Measurements from ENCODE around the gene AGMO.

The AGMO gene

DNA sequence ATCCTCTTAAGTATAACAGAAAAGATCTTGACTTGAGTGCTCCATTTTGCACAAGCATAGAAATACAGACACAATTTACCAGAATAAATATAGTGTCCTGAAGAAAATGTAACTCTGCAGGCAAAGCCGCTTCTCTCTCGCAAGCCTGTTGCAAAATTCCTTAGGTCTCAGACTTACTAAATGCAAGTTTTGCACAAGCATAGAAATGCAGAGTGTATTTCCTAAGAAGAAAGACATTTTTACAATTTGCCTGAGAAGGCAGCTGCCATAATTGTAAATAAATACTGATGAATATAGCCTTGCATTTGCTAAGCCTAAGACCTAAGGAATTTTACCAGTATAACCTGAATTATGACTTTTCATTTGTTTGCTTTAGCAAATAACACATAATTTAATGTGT lies 67.1 kb downstream of the AGMO start:
- no peak for DNase-seq

DNA sequence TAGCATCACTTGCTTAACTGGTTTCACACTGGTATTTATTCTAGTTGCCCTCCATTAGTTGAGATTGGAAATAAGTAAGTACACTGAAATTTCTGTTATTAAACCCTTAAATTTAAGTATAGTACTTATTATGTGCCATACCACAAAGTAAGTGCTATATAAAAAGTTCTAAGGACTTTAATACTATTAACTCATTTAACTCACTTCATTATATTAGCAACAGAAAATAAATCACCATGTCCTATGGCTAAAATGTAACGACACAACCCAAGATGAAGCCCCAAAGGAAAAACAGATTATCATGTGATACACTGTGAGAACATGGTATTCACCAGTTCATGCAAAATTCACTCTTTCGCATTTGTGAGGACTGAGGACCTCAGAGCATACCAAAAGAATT lies 70.5 kb downstream of the AGMO start:
- no peak for DNase-seq

DNA sequence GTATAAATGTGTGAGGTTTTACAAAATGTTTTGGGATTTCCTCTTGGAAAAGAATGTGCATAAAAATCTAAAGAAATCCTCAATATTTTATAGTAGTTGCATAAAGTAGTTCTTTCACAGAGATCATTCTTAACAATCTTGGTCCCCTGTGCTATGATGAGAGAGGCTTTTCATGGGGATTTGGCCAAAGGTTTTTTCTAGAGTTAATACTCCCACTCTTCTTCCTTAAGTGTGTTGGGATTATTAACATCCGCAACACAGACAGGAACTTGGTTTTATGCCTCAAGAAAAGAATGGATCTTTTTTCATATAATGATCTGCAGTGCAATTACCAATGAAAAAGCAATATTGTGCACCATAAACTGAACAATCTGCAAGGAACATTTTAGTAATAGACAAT lies 71.5 kb downstream of the AGMO start:
- no peak for DNase-seq

DNA sequence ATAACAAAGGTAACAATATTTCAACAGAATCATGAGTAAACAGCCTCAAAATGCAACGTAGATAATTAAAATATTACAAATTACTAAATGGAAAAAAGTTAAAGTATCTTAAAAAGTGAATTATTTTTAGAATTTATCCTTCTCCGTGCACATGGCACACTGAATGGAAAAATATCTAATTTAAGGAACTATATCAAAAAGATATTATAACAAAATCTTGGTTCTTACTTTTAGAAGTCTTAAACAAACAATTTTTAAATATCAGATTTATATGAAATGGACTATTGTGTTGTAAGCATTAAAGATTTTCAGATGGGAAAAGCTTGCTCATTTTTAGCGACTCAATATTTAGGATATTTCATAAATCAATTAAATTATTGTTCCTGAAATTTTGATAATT lies 72.0 kb downstream of the AGMO start:
- DNase-seq = no peak

DNA sequence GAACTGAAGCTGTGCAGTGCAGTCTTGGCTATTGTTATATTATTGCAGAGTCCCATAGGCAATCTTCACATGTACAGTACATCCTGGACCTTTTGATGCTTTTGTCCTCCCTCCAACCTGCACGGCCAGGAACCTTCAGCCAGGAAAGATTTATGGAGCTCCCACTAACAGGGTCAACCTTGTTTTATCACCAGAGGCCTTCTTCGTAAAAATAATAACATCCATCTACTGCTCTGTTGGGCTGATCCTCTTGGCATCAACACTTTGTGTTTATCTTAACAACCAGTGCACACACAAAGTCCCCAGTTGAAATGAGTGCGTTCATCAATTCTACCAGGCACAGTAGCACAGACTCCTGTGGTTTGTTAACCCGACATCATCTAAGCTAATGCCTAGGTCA lies 72.4 kb downstream of the AGMO start:
- no peak for DNase-seq

DNA sequence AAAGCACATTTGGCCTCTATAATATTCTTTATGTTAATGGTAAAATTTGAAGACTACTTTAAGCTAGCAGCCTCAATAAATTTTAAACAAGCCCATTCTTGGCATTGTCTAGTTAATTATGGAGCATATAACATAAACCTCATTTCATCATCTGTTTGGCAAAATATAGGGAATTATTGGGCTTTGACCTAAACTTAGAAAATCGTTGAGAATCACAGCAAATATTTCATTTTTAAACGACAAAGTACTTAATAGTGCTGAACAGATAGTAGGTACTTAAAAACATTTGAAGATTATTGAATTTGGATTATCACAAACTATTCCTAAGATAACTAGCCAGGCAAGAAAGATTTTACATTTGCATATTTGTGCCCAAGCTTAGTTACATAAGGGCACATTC lies 73.4 kb downstream of the AGMO start:
- no peak for DNase-seq

DNA sequence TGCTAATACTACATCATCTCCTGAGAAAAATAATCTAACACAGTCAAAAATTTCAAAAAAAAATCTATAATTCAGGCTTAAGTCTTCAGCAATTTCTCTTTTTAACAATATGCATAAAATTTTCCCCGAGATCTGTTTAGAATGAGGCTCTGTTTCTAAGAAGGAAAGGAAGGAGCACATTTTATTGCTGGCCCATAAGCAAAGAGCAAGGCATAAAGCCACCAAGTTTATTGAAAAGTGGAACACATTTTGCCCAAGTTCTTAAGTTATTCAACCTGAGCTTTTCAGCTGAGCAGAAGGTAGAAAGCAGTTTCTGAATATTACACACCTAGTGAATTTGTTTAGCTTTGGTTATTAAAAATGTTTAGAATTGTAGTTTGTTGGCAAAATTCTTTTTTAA lies 73.9 kb downstream of the AGMO start:
- DNase-seq = no peak

DNA sequence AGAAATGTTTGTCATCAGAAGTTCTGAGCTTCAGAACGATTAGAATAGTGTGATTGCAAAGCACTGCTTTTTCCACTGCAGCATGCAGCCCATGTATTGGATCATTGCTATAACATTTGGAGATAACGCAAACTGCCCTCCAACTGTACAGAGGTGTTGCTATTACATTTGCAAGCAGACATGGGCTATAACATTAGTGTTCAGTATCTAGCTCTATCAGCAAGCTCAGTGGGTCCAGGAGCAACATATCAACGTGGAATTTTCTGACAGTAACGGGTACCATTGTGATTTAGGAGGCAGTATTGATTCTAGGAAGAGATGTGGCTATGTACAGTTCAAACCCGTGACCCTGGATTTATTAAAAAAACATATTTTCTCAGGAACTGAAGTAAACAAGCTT lies 75.8 kb downstream of the AGMO start:
- no peak for DNase-seq

DNA sequence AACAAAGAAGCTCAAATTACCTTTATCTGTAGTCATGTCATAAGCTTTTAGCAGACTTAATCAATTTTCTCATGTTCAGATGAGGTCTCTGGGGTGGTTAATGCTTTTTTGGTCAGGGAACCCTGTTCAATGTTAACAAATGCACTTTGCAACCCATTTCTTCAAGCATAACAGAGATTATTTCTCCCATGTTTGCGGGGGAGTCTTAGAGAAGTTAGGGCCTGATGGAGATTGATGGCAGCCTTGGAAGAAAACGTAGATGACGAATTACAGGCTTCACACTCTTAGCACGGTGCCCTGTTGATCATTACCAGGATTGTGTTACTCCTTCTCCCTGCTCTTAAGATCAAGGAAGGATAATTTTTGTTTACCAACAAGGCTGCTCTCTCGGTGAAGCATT lies 76.4 kb downstream of the AGMO start:
- no peak for DNase-seq

DNA sequence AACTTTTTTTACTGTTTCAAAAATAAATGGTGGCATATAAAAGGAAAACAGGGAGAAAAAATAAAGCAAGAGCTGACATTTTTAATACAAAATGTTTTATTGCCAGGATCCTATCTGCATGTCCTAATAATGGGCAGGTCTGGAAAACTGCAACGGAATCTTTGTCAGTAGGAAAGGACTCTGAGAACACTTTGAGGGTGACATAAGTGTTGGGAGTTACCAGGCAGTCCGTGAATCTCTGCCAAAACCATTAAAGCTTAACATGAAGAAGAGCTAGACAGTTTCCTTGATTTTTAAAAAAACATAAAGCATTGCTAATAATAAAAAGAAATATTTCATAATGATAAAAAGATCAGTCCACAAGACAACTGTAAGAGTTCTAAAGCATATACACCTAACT lies 80.7 kb downstream of the AGMO start:
- DNase-seq = no peak

DNA sequence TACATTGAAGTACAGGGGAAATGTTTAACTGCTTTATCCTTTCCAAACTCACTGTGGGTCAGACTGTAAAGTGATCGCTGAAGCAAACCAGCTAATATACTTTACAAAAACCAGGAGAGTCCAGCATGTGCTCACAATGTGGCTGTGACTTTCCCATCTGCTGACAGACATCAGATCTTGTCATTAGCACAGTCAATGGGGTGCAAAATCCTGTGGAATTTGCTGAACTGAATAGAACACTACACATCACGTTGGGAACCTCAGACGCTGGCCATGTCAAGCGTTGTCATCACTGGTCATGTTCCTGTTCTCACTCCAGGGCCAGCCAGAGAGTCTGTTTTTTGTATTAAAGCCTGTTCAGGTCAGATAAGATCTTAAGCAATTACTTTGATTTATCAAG lies 83.4 kb downstream of the AGMO start:
- no peak for DNase-seq

DNA sequence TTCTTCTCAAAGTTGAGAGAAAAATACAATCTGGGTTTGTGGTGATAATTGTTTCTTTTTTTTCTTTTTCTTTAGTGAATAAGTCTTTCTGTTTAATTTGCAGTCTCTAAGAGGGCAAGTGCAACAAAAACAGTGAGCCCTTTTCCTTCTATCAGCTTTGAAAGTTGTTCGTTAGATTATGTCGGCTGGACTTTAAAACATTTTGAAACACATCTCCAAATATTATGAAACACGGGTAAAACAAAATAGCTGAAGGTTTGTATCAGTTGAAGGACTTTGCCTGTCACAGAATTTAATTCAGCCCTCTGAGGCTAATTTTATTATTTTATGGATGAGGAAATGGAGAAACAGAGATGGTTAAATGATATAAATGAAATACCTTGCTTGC lies 85.3 kb downstream of the AGMO start:
- no peak for DNase-seq

DNA sequence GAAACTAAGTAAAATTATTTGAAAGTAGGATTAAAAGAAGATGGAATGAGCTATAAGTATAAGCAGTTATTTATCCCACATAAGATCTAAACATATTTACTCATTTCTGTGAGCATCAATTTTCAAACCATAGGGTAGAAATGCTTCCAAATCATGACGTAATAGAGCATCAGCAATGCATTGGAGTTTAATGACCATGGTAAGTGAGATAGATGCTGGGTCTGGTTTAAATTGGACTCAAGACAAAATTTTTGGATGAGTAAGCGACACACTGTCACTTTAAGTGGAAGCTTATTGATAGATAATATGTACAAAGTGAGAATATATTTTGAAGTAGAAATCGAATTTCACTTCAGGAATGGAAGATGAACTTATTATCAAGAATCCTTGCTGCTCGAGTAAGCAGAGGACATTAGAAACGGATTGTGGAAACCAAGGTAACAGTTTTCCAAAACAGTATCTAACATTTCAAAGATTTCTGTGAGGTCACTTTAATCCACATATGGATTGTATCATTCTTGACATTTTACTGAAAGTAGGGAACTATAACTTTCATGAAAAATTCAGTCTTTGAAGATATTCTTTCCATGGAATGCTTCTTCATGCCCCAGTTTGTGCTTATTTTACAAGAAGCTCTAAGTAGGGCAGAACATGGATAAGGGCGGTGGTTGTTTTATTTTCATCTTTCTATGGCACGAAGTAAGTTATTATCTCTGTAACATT lies 85.8 kb downstream of the AGMO start:
- no peak for DNase-seq

DNA sequence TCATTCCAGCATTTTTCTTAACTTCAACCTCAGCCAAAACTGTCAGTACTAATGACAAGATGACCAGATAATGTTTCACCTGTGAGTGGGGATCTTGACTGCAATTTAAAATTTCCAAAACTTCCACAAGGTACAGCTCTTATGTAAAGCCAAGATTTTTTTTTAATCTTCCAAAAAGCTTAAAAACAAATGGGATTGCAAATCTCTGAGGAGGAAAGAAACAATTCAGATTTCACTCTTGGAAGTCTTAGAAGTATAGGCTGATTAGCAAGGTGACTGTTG lies 90.2 kb downstream of the AGMO start:
- DNase-seq = no peak

DNA sequence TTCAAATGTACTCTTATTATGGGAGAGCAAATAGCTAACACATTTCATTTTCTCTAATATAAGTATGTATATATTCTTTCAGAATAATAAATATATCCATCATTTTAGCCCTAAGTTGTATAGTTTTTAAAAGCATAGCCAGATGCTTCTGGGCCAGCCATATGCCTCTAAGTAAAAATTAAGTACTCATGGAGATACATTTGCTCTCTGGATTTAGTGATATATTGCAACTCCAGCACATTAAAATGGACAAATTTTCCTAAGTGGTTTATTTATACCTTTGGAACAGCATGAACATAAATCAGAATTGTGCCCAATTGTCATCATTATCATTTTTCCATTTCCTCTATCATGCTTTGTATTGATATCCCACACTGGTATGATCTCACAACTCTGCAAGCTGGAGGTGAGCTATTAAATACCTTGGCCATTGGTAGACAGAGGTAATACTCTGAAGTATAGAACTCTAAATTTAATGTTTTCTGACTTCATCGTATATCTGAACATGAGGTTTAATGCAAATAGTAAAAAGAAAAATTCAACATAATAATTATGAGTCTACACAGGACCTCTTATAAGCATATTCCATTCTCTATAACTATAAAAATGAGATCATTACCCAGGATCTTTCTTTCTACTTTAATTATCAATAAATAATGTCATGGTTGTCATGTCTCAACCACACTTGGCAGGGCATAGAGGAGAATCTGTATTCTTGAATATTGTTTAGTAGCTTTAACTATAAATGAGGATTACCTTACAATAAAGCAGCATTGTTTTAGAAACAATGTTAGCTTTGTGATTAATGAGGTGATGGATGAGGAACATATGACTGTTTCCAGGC lies 90.8 kb downstream of the AGMO start:
- no peak for DNase-seq

DNA sequence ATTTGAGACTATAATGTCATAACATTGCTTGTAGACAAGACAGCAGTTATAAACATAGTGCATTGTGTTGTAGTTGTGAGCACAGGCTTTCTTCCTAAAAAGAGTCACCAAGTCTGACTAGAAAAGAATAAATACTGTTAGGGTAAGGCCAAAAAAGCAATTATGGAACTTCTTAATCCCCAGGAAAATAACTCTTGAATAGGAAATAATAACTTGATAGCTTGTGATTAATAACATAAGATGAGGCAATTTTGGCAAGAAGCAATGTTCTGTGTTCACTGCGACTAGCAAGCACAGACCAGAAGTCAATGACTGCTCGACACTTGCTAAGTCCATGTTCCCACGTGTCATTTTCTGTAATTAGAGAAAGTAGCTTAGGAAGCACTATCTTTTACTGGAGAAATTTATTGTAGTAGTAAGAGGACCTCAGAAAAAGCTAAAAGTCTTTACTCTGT lies 97.1 kb downstream of the AGMO start:
- DNase-seq = no peak

DNA sequence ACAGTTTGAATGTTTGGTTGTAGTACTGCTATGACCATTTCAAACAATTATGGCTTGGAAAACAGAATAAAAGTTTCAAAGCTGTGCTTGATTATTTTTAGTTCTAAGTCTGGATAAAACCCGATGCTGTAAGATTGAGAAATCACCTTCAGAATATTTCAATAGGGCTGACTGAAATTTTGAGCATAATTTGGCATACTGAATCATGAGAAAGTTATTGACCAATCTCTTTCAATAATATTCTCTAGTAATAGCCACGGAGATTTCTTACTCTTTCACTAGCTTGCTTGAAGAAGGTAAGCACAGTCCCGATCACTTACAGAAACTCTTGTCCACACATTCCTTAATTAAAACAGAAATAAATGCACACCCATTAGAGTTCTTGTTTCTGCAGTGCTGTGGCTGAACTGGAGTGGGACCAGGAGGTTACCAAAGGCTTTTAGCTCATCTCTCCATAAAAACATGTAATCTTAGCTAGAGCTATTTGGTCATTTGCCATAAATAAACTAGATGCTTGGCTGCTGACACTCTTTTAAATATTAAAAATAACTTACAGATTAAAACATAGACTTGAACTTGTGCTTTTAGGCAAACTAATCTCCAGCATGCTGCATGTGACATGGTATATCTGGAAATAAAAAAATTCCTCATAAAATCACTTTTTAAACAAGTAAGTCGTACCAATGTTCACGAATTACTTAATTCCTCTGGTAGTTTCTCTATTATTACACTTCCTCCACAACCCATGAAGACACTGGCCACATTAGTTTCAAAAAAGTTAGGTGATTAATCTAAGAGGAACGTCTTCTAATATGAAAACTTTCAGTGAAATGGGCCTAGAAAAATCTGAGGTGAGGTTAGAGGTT lies 97.8 kb downstream of the AGMO start:
- no peak for DNase-seq

DNA sequence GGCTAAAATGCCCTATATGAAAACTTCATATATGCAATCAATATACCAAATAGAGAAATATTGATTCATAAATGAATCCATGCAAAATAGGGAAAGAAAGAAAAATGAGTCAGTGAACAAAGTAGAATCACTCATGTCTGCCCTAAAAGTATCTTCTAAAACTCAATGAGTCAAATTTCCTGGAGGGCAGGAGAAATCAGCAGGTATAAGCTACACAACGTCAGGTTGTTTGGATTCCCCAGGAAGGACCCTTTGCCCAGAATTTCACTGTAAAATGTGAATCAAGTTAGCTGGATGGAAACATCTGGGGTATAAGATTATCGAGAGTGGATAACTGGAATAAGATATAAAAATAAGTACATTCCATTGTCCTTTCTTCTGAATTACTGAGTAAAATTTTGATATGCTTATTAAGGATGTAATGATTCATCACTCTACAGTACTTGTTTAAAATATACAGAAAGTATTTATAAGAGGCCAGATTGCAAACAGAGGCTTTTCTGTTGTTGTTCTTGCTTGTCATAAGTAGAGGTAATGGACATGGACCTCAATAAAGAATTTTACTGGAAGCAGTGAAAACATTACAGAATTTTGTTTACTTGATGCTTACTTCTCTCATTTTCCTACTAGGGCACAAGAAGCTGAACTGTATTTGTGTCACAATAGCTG lies 99.0 kb downstream of the AGMO start:
- DNase-seq = no peak

DNA sequence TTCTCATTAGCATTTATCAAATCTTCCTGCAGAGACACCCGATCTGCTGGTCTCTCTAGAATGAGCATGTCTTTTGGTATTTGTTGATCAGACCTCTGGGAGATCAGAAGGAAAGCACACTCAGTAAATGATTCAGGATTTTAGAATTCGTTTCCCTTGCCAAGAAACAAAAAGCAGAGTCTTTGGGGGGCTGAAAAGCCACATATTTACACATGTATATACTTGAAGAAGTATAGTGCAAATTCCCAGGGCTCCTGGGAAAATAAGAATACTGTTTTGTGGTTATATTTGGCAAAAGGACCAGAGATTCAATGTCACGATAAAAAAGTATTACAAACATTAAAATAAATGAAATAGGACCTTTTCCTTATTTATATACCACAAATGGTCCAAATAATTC lies 100.2 kb downstream of the AGMO start:
- no peak for DNase-seq

DNA sequence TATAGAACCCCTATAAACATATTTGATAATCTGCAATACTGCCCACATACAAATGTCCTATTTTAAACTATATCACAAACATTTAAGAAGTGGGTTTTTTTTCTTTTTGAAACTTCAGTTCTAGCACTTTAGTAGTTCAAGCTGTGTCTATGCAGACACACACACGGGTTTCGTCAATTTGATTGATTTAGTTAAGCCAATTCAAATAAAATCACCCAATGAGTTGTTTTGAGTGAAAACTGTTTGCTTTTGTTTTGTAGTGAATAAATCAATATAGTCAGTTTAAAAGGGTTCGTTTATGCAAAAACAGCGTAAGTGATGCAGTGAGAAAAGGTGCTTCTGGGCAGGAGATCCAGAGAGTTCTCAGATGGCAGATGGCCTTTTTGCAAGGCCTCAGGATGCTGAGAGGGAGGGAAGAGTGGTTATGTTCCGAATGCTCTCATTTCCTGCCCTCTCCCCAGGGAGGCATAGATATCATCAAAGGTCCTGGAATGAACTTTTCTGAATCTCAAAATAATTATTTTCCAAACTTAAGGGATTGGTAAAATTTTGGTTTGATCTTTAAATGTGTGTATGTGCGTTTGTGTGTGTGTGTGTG lies 102.7 kb downstream of the AGMO start:
- peak; percentile 42 for DNase-seq

DNA sequence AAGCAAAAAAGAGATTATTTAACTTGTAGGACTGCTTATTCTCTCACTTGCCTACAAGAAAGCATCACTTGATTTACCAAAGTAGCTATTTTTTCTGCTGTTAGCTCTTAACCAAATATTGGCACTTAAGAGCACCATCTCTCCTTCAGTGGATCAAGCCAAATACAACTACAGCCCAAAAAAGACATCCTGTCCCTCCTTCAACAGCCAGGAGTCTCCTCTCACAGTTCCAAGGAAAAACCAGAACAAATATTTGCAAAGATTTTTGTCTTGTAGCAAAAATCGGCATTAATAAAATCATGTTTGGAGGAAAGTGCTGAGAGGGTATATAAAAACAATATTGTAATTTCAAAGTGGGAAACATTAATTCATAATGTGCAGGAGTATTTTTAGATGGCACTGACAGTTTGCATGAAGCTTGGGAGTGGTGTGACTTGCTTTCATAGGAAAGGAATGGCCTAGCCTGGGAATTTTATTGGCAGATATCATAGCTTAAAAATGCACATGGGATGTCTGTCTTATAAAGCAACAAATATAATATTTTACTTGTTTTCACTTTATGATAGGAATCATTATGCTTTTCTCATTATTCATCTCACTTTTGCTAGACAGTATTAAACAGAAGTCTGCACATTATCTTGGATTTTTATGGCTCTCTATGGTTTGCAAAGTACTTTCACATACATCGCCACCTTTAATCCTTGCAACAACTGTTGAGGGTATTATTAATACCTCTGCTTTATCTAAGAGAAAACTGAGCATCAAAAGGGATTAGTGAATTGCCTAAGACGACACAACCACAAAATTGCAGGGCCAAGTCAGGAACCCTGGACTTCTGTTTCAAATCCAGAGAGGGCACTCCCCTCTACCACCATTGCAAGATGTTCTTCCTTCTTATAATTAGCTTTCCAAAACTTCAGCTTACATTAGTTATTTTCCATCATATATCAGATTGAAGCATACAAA lies 103.5 kb downstream of the AGMO start:
- DNase-seq = no peak

DNA sequence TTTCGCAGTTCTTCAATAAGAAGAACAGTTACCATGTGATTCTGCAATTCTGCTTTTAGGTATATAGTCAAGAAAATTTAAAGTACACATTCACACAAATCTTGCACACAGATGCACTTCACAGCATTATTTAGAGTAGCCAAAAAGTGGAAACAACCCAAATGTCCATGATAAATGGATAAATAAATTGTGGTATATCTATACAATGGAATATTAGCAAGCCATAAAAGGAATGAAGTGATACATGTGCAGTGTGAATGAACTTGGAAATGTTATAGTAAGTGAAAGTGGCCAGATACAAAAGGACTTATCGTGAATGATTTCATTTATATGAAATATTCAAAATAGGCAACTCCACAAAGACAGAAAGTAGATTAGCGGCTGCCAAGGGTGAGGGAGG lies 109.1 kb downstream of the AGMO start:
- no peak for DNase-seq
